K562 (cell line): ENCODE results near the gene EXOC3L1. TPM values are rescaled to one million over a fixed set of nuclear protein-coding genes. Genes with fewer than 3 reads are reported as not detected.
A peak's percentile ranks its signal among the peaks of the same experiment; 100 is the strongest.

Source experiments
- BRD4 ChIP-seq: fragments of 200-600 bp; sonication (generic); IDR thresholded peaks from 2 replicates; pipeline ENCODE4 v1.6.1; 2017; ENCODE audit warnings: inconsistent platforms
- C11orf30 ChIP-seq: fragments of 450-650 bp; IDR thresholded peaks from 2 replicates; pipeline ENCODE4 v1.6.1; 2016; ENCODE audit warnings: low read depth, mild to moderate bottlenecking
- CHD2 ChIP-seq: IDR thresholded peaks from 2 replicates; pipeline ENCODE4 v1.6.1; 2011; ENCODE audit warnings: low read depth, low read length
- CTCFL ChIP-seq: IDR thresholded peaks from 2 replicates; pipeline ENCODE4 v1.6.1; 2011; ENCODE audit warnings: borderline replicate concordance, low read depth, mild to moderate bottlenecking, moderate library complexity, low read length; ENCODE audit not compliant: insufficient read depth, poor library complexity, severe bottlenecking
- ELF1 ChIP-seq: fragments of 200-800 bp; sonication (Bioruptor generic); IDR thresholded peaks from 2 replicates; pipeline ENCODE4 v1.6.1; 2016; ENCODE audit warnings: missing genetic modification characterization, missing compliant biosample characterization
- FUS ChIP-seq: fragments of 200-400 bp; formaldehyde crosslinking; optimal IDR thresholded peaks from 2 replicates; pipeline ENCODE3; 2017; ENCODE audit warnings: low read depth, low read length
- HDAC2 ChIP-seq: fragments of 450-650 bp; IDR thresholded peaks from 2 replicates; pipeline ENCODE4 v1.6.1; 2016; ENCODE audit warnings: mild to moderate bottlenecking
- MAFF ChIP-seq: IDR thresholded peaks from 2 replicates; pipeline ENCODE4 v1.6.1; 2012; ENCODE audit warnings: low read length, improper control_type of control experiment
- MEF2A ChIP-seq: IDR thresholded peaks from 2 replicates; pipeline ENCODE4 v1.6.1; 2011; ENCODE audit warnings: low read depth, mild to moderate bottlenecking, low read length, moderate library complexity; ENCODE audit not compliant: control insufficient read depth
- MIER1 ChIP-seq: fragments of 450-650 bp; IDR thresholded peaks from 2 replicates; pipeline ENCODE4 v1.6.1; 2016; ENCODE audit warnings: antibody characterized with exemption, mild to moderate bottlenecking, low read depth
- NONO ChIP-seq, 2 experiments: fragments of 200-400 bp in 1 of 2; fragments of 450-650 bp in 1 of 2; formaldehyde crosslinking in 1 of 2; IDR thresholded peaks; 2 replicates each; pipeline ENCODE4 v1.6.1; 2017; ENCODE audit warnings: low read depth in 2 of 2, mild to moderate bottlenecking in 2 of 2, moderate library complexity in 2 of 2, low read length in 1 of 2
- NR4A1 ChIP-seq, 2 experiments: fragments of 250-450 bp in 1 of 2; fragments of 450-650 bp in 1 of 2; sonication (Bioruptor Pico) in 1 of 2; IDR thresholded peaks; 2 replicates each; pipeline versions ENCODE4 v1.4.0 to v1.6.1; 2016 to 2020; ENCODE audit warnings: mild to moderate bottlenecking in 2 of 2, missing compliant biosample characterization in 1 of 2, missing genetic modification characterization in 1 of 2, moderate library complexity in 1 of 2
- PCBP1 ChIP-seq: fragments of 200-400 bp; formaldehyde crosslinking; IDR thresholded peaks from 2 replicates; pipeline ENCODE4 v1.6.1; 2018; ENCODE audit warnings: mild to moderate bottlenecking, low read depth, low read length; ENCODE audit not compliant: poor library complexity, severe bottlenecking
- PHB2 ChIP-seq: fragments of 450-650 bp; IDR thresholded peaks from 2 replicates; pipeline ENCODE4 v1.6.1; 2017; ENCODE audit warnings: low read depth
- PHF21A ChIP-seq: fragments of 450-650 bp; IDR thresholded peaks from 2 replicates; pipeline ENCODE4 v1.6.1; 2017; ENCODE audit warnings: low read depth, borderline replicate concordance
- POLR2B ChIP-seq: fragments of 450-650 bp; IDR thresholded peaks from 2 replicates; pipeline ENCODE4 v1.6.1; 2018; ENCODE audit warnings: low read depth; ENCODE audit not compliant: partially characterized antibody
- RUNX1 ChIP-seq: sonication (generic); IDR thresholded peaks from 2 replicates; pipeline ENCODE4 v1.6.1; 2016; ENCODE audit warnings: antibody characterized with exemption, low read depth
- SETDB1 ChIP-seq: IDR thresholded peaks from one replicate; pipeline ENCODE4 v1.6.1; 2012; ENCODE audit warnings: low read length, control low read depth, inconsistent platforms
- TAF15 ChIP-seq: fragments of 200-400 bp; formaldehyde crosslinking; IDR thresholded peaks from 2 replicates; pipeline ENCODE4 v1.6.1; 2017; ENCODE audit warnings: mild to moderate bottlenecking, low read depth, low read length, moderate library complexity
- TEAD2 ChIP-seq: fragments of 450-650 bp; IDR thresholded peaks from 2 replicates; pipeline ENCODE4 v1.6.1; 2016; ENCODE audit warnings: missing genetic modification characterization, control low read depth, missing compliant biosample characterization
- ZC3H8 ChIP-seq: fragments of 450-650 bp; IDR thresholded peaks from 2 replicates; pipeline ENCODE4 v1.6.1; 2017
- ZNF232 ChIP-seq: sonication (generic); formaldehyde crosslinking; IDR thresholded peaks from 2 replicates; pipeline ENCODE4 v1.8.0; 2022; ENCODE audit warnings: mild to moderate bottlenecking, missing genetic modification reagents
- ZNF551 ChIP-seq: fragments of 250-450 bp; sonication (Bioruptor Pico); IDR thresholded peaks from 2 replicates; pipeline ENCODE4 v1.5.0; 2021; ENCODE audit warnings: mild to moderate bottlenecking, moderate library complexity
- ZNF717 ChIP-seq: fragments of 250-450 bp; sonication (Bioruptor Pico); IDR thresholded peaks from 2 replicates; pipeline ENCODE4 v1.5.0; 2021
- ZNF766 ChIP-seq: fragments of 200-800 bp; sonication (Bioruptor generic); conservative IDR thresholded peaks from 2 replicates; pipeline ENCODE4 v1.6.1; 2016; ENCODE audit warnings: missing genetic modification characterization, missing compliant biosample characterization
- polyA plus RNA-seq, 8 experiments: library from polyadenylated mRNA; depleted of rRNA in 4 of 8; stranded (reverse) in 5 of 8; unstranded in 3 of 8; fragments of >200 nt; fragmentation: Nextera tagmentation in 2 of 8; fragmentation: Illumina TruSeq in 1 of 8; extraction: Ambion mirVana in 2 of 8; extraction: Trizol in 1 of 8; gene quantifications; 2 replicates each; pipeline versions ENCODE4 v1.2.1 to v1.2.3, GENCODE V29; 2011 to 2014; ENCODE audit warnings: inconsistent platforms in 1 of 8, missing spikeins in 1 of 8
- total RNA-seq, 7 experiments: library from RNA; depleted of rRNA in 6 of 7; stranded (reverse); fragments of >200 nt in 6 of 7; fragmentation: Illumina TruSeq in 2 of 7; extraction: Trizol in 2 of 7; gene quantifications; 2 replicates each; pipeline versions ENCODE4 v1.2.1 to v1.2.3, GENCODE V29; 2011 to 2021; ENCODE audit warnings: low replicate concordance in 1 of 7
- TF ChIP-seq, protein P1 (sequence below): fragments of 200-800 bp; sonication (Bioruptor generic); IDR thresholded peaks from 2 replicates; pipeline ENCODE4 v1.6.1; 2017; ENCODE audit warnings: missing genetic modification characterization, missing compliant biosample characterization
- TF ChIP-seq, protein P2 (sequence below): sonication (generic); formaldehyde crosslinking; IDR thresholded peaks from 2 replicates; pipeline ENCODE4 v1.5.0; 2020; ENCODE audit warnings: missing genetic modification reagents

Gene EXOC3L1
- total and polyA plus RNA-seq, 9 of the 15 experiments (the other 6 are each of a cell fraction or from before 2014, with no cell fraction given), result 0.08 TPM; not detected in 8

- TF ChIP-seq PHF21A (no peak), HDAC2 (peak; percentile 87), CTCFL (peak; percentile 44), ZNF551 (CRISPR knock-in tag) (no peak), MAFF (no peak), RUNX1 (peak; percentile 68; the same call in 1 of the 2 replicates), TEAD2 (tag) (no peak), PHB2 (no peak), FUS (no peak), MIER1 (no peak), NR4A1 (CRISPR knock-in tag; IDR thresholded peaks at IDR 0.05) (no peak), NR4A1 (tag; IDR thresholded peaks at IDR 0.05) (no peak; the same call in 1 of the 2 replicates), BRD4 (no peak), ZC3H8 (no peak), CHD2 (no peak), PCBP1 (no peak), C11orf30 (peak; percentile 100), POLR2B (peak; percentile 68), MEF2A (no peak), ZNF717 (CRISPR knock-in tag) (no peak), NONO (IDR thresholded peaks at IDR 0.05; ENCODE audit: low read depth in 2 of 2, low read length in 1 of 2) (no peak), ELF1 (tag) (peak; percentile 100), TAF15 (no peak), SETDB1 (no peak), ZNF766 (CRISPR knock-in tag) (peak; percentile 82), ZNF232 (CRISPR knock-in tag) (no peak)
- TF ChIP-seq, protein P1, sequence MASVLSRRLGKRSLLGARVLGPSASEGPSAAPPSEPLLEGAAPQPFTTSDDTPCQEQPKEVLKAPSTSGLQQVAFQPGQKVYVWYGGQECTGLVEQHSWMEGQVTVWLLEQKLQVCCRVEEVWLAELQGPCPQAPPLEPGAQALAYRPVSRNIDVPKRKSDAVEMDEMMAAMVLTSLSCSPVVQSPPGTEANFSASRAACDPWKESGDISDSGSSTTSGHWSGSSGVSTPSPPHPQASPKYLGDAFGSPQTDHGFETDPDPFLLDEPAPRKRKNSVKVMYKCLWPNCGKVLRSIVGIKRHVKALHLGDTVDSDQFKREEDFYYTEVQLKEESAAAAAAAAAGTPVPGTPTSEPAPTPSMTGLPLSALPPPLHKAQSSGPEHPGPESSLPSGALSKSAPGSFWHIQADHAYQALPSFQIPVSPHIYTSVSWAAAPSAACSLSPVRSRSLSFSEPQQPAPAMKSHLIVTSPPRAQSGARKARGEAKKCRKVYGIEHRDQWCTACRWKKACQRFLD (CRISPR knock-in tag), result no peak; the same call in 1 of the 2 replicates
- TF ChIP-seq, protein P2, sequence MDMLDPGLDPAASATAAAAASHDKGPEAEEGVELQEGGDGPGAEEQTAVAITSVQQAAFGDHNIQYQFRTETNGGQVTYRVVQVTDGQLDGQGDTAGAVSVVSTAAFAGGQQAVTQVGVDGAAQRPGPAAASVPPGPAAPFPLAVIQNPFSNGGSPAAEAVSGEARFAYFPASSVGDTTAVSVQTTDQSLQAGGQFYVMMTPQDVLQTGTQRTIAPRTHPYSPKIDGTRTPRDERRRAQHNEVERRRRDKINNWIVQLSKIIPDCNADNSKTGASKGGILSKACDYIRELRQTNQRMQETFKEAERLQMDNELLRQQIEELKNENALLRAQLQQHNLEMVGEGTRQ (CRISPR knock-in tag), result no peak
Observed at GRCh38 chr16:67226804-67227566, 37.0 kb upstream of the EXOC3L1 start, which contains the start of gene TMEM208 (continued).
